HEK293 (cell line): ENCODE results near the gene PEX3.

Source experiments
- CTCF ChIA-PET: fragments of 350-600 bp; formaldehyde crosslinking; extraction: SDS; loops from one replicate; lab custom pipeline; 2021; ENCODE audit warnings: antibody characterized with exemption; lab: Yijun Ruan, JAX
- POLR2A ChIA-PET: fragments of 300-600 bp; formaldehyde crosslinking; extraction: SDS; loops from one replicate; lab custom pipeline; 2020; ENCODE audit warnings: antibody characterized with exemption, inconsistent platforms; lab: Yijun Ruan, JAX
- H3K27ac ChIP-seq: fragments of 200-500 bp; sonication (Bioruptor generic); 2 replicates; pipeline ENCODE4 v1.5.1; 2014; ENCODE audit warnings: low read depth, low read length, control low read depth, inconsistent platforms; ENCODE audit errors: extremely low read depth
- H3K36me3 ChIP-seq, 2 experiments: fragments of 200-500 bp in 1 of 2; sonication (Bioruptor generic) in 1 of 2; 1 replicate in 1 of 2; 2 replicates in 1 of 2; pipeline ENCODE4 v1.5.1; 2014 to 2017; ENCODE audit warnings: inconsistent platforms in 2 of 2, low read length in 2 of 2; ENCODE audit not compliant: control insufficient read depth in 2 of 2, insufficient read depth in 1 of 2
- H3K4me1 ChIP-seq: fragments of 200-500 bp; sonication (Bioruptor generic); 2 replicates; pipeline ENCODE4 v1.5.1; 2014; ENCODE audit warnings: mild to moderate bottlenecking, low read length, inconsistent platforms; ENCODE audit not compliant: control insufficient read depth, insufficient read depth
- H3K4me3 ChIP-seq: 2 replicates; pipeline ENCODE4 v1.5.1; 2011; ENCODE audit warnings: low read depth, mild to moderate bottlenecking, control low read depth, low read length, moderate library complexity
- H3K9me3 ChIP-seq: fragments of 200-500 bp; sonication (Bioruptor generic); 2 replicates; pipeline ENCODE4 v1.5.1; 2014; ENCODE audit warnings: low read depth, low read length, inconsistent platforms; ENCODE audit not compliant: control insufficient read depth, insufficient read depth
- FEZF1 ChIP-seq: fragments of 450-650 bp; formaldehyde crosslinking; IDR thresholded peaks from 2 replicates; pipeline ENCODE4 v1.5.1; 2016; ENCODE audit warnings: missing biosample characterization, missing genetic modification characterization
- GLI2 ChIP-seq: fragments of 450-650 bp; formaldehyde crosslinking; IDR thresholded peaks from 2 replicates; pipeline ENCODE4; 2017; ENCODE audit warnings: missing biosample characterization, missing genetic modification characterization, low read depth, borderline replicate concordance
- HOXC10 ChIP-seq: sonication (generic); formaldehyde crosslinking; IDR thresholded peaks from 2 replicates; pipeline ENCODE4 v1.8.1; 2023; ENCODE audit warnings: mild to moderate bottlenecking, missing genetic modification reagents
- SALL2 ChIP-seq: fragments of 450-650 bp; formaldehyde crosslinking; IDR thresholded peaks from 2 replicates; pipeline ENCODE4 v1.5.0; 2017; ENCODE audit warnings: missing biosample characterization, mild to moderate bottlenecking, missing genetic modification characterization, borderline replicate concordance
- ZFHX2 ChIP-seq: fragments of 450-650 bp; formaldehyde crosslinking; conservative IDR thresholded peaks from 2 replicates; pipeline ENCODE4 v1.5.1; 2016; ENCODE audit warnings: missing biosample characterization, missing genetic modification characterization
- ZNF146 ChIP-seq: fragments of 450-650 bp; formaldehyde crosslinking; IDR thresholded peaks from 2 replicates; pipeline ENCODE4 v1.5.1; 2016; ENCODE audit warnings: missing biosample characterization, missing genetic modification characterization
- ZNF175 ChIP-seq: fragments of 450-650 bp; formaldehyde crosslinking; IDR thresholded peaks from 2 replicates; pipeline ENCODE4 v1.5.1; 2016; ENCODE audit warnings: missing biosample characterization, missing genetic modification characterization
- ZNF19 ChIP-seq: fragments of 450-650 bp; formaldehyde crosslinking; IDR thresholded peaks from 2 replicates; pipeline ENCODE4; 2016; ENCODE audit warnings: missing biosample characterization, missing genetic modification characterization, low read depth
- ZNF24 ChIP-seq: fragments of 450-650 bp; formaldehyde crosslinking; IDR thresholded peaks from 2 replicates; pipeline ENCODE4 v1.5.1; 2016; ENCODE audit warnings: missing biosample characterization, missing genetic modification characterization
- ZNF404 ChIP-seq: fragments of 450-650 bp; formaldehyde crosslinking; IDR thresholded peaks from 2 replicates; pipeline ENCODE4 v1.5.1; 2017; ENCODE audit warnings: missing biosample characterization, missing genetic modification characterization
- ZNF530 ChIP-seq: fragments of 450-650 bp; formaldehyde crosslinking; IDR thresholded peaks from 2 replicates; pipeline ENCODE4 v1.5.1; 2016; ENCODE audit warnings: low read depth, missing biosample characterization, missing genetic modification characterization
- ZNF561 ChIP-seq: fragments of 450-650 bp; IDR thresholded peaks from 2 replicates; pipeline ENCODE4 v1.5.1; 2018; ENCODE audit warnings: missing biosample characterization, missing genetic modification characterization, borderline replicate concordance
- ZNF76 ChIP-seq: fragments of 450-650 bp; formaldehyde crosslinking; IDR thresholded peaks from 2 replicates; pipeline ENCODE4; 2016; ENCODE audit warnings: low read depth, missing biosample characterization, missing genetic modification characterization, borderline replicate concordance
- ZNF785 ChIP-seq: fragments of 450-650 bp; formaldehyde crosslinking; IDR thresholded peaks from 2 replicates; pipeline ENCODE4 v1.5.1; 2016; ENCODE audit warnings: missing biosample characterization, missing genetic modification characterization
- ZSCAN23 ChIP-seq: fragments of 450-650 bp; formaldehyde crosslinking; IDR thresholded peaks from 2 replicates; pipeline ENCODE4 v1.5.1; 2016; ENCODE audit warnings: missing biosample characterization, missing genetic modification characterization
- TF ChIP-seq, protein P1 (sequence below): fragments of 450-650 bp; formaldehyde crosslinking; IDR thresholded peaks from 2 replicates; pipeline ENCODE4 v1.5.1; 2016; ENCODE audit warnings: missing biosample characterization, missing genetic modification characterization
- TF ChIP-seq, protein P2 (sequence below): fragments of 450-650 bp; formaldehyde crosslinking; IDR thresholded peaks from 2 replicates; pipeline ENCODE4 v1.5.1; 2016; ENCODE audit warnings: missing biosample characterization, missing genetic modification characterization
- TF ChIP-seq, protein P3 (sequence below): fragments of 450-650 bp; formaldehyde crosslinking; IDR thresholded peaks from 2 replicates; pipeline ENCODE4; 2016; ENCODE audit warnings: missing biosample characterization, missing genetic modification characterization
- TF ChIP-seq, protein P4 (sequence below): fragments of 450-650 bp; formaldehyde crosslinking; IDR thresholded peaks from 2 replicates; pipeline ENCODE4 v1.5.1; 2016; ENCODE audit warnings: missing biosample characterization, missing genetic modification characterization
- TF ChIP-seq, protein P5 (sequence below): fragments of 450-650 bp; formaldehyde crosslinking; IDR thresholded peaks from 2 replicates; pipeline ENCODE4 v1.5.1; 2017; ENCODE audit warnings: missing biosample characterization, missing genetic modification characterization

The PEX3 gene

DNA sequence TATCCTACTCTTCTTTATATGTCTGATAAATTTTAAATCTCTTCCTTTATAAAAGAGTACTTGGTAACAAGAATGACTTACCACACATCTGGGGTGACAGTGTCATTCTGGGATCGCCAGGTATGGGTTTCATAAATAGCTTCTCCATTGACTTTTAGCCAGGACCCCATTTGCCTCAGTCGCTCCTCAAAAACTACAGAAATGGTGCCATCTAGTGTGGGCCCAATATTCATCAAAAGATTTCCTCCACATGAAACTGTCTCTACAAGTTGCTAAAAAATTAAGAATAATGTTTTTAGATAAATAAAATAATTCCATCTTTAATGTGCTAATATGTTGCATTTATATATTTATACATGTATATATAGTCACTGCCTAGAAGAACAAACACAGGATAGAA is 51.2 kb downstream of the PEX3 start (continued):
- TF ChIP-seq, protein P1, sequence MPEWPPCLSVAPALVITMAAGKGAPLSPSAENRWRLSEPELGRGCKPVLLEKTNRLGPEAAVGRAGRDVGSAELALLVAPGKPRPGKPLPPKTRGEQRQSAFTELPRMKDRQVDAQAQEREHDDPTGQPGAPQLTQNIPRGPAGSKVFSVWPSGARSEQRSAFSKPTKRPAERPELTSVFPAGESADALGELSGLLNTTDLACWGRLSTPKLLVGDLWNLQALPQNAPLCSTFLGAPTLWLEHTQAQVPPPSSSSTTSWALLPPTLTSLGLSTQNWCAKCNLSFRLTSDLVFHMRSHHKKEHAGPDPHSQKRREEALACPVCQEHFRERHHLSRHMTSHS (tag by site-specific recombination): no peak
- TF ChIP-seq ZNF146 (tag by site-specific recombination) (no peak), HOXC10 (no peak), SALL2 (no peak), ZNF175 (tag by site-specific recombination) (no peak), ZNF404 (tag by site-specific recombination) (no peak), ZNF561 (no peak), ZNF530 (tag by site-specific recombination) (no peak), ZNF24 (tag by site-specific recombination) (no peak), GLI2 (tag by site-specific recombination) (no peak), ZNF19 (tag by site-specific recombination) (no peak), ZFHX2 (no peak)

DNA sequence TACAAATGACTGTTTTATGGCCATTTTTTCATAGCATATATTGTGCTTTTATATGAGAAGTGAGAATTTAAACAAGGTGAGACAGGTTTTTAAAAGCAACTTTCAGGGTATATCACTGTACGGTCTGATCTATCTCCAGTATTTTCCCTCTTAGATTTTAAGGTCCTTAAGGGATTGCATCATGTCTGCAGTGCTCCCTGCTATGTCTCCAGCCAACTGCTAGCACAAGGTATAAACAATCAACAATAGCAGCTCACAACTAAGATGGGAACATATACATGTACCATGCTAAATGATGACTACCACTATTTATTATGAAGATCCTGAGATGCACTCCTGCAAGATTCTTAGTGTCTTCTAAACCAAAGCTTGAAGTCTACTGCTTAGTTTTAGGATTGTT is 53.8 kb downstream of the PEX3 start:
- H3K4me1 ChIP-seq: no peaks in the 10 kb centered on the region
- POLR2A ChIA-PET: no interaction called here
- H3K9me3 ChIP-seq: no peaks in the 10 kb centered on the region
- H3K4me3 ChIP-seq: no peak overlapping the region
- peaks cover 14 to 86% of the 10 kb centered on the region in 2 experiments; a peak in 2 of 3 replicates for H3K36me3 ChIP-seq
- no peak for TF ChIP-seq ZSCAN23 (tag by site-specific recombination)
- TF ChIP-seq, protein P1 (tag by site-specific recombination): no peak
- no peak for TF ChIP-seq ZNF785 (tag by site-specific recombination)
- TF ChIP-seq, protein P2, sequence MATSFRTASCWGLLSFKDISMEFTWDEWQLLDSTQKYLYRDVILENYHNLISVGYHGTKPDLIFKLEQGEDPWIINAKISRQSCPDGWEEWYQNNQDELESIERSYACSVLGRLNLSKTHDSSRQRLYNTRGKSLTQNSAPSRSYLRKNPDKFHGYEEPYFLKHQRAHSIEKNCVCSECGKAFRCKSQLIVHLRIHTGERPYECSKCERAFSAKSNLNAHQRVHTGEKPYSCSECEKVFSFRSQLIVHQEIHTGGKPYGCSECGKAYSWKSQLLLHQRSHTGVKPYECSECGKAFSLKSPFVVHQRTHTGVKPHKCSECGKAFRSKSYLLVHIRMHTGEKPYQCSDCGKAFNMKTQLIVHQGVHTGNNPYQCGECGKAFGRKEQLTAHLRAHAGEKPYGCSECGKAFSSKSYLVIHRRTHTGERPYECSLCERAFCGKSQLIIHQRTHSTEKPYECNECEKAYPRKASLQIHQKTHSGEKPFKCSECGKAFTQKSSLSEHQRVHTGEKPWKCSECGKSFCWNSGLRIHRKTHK (tag by site-specific recombination): no peak
- TF ChIP-seq, protein P3, sequence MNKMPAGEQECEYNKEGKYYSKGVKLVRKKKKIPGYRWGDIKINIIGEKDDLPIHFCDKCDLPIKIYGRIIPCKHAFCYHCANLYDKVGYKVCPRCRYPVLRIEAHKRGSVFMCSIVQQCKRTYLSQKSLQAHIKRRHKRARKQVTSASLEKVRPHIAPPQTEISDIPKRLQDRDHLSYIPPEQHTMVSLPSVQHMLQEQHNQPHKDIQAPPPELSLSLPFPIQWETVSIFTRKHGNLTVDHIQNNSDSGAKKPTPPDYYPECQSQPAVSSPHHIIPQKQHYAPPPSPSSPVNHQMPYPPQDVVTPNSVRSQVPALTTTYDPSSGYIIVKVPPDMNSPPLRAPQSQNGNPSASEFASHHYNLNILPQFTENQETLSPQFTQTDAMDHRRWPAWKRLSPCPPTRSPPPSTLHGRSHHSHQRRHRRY (tag by site-specific recombination): no peak
- TF ChIP-seq, protein P4, sequence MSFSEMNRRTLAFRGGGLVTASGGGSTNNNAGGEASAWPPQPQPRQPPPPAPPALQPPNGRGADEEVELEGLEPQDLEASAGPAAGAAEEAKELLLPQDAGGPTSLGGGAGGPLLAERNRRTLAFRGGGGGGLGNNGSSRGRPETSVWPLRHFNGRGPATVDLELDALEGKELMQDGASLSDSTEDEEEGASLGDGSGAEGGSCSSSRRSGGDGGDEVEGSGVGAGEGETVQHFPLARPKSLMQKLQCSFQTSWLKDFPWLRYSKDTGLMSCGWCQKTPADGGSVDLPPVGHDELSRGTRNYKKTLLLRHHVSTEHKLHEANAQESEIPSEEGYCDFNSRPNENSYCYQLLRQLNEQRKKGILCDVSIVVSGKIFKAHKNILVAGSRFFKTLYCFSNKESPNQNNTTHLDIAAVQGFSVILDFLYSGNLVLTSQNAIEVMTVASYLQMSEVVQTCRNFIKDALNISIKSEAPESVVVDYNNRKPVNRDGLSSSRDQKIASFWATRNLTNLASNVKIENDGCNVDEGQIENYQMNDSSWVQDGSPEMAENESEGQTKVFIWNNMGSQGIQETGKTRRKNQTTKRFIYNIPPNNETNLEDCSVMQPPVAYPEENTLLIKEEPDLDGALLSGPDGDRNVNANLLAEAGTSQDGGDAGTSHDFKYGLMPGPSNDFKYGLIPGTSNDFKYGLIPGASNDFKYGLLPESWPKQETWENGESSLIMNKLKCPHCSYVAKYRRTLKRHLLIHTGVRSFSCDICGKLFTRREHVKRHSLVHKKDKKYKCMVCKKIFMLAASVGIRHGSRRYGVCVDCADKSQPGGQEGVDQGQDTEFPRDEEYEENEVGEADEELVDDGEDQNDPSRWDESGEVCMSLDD (tag by site-specific recombination): no peak
- TF ChIP-seq ZNF76: no peak
- TF ChIP-seq FEZF1 (tag by site-specific recombination): no peak
- TF ChIP-seq, protein P5, sequence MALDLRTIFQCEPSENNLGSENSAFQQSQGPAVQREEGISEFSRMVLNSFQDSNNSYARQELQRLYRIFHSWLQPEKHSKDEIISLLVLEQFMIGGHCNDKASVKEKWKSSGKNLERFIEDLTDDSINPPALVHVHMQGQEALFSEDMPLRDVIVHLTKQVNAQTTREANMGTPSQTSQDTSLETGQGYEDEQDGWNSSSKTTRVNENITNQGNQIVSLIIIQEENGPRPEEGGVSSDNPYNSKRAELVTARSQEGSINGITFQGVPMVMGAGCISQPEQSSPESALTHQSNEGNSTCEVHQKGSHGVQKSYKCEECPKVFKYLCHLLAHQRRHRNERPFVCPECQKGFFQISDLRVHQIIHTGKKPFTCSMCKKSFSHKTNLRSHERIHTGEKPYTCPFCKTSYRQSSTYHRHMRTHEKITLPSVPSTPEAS (tag by site-specific recombination): no peak
- CTCF ChIA-PET: interaction anchor here (0.6 to 1.5 kb wide), 3 partner anchors 9 to 1523 kb away, joined by 3 to 5 read pairs (median 3); no protein-coding TSS in a partner anchor
- no peak overlapping the region for H3K27ac ChIP-seq
